Kasumi-1 (cell line): ENCODE measurements around the gene TM4SF18.

ENCODE experiments used
- DNase-seq, 2 experiments: peaks; one replicate each; lab custom pipeline; 2025; lab: John Stamatoyannopoulos, UW

TM4SF18 gene

GRCh38 chr3:149284034-149284433 lies 49.4 kb downstream of the TM4SF18 start:
- DNase-seq = no peak

- no peak for DNase-seq
These were observed 50.0 kb downstream of the TM4SF18 start for GRCh38 chr3:149283401-149283800.

GRCh38 chr3:149282836-149283235 lies 50.6 kb downstream of the TM4SF18 start:
- no peak for DNase-seq

- DNase-seq = no peak
These were observed 51.1 kb downstream of the TM4SF18 start for GRCh38 chr3:149282322-149282721.

GRCh38 chr3:149280671-149281349 lies 52.6 kb downstream of the TM4SF18 start:
- DNase-seq = no peak

- DNase-seq = no peak
These were observed 54.5 kb downstream of the TM4SF18 start for GRCh38 chr3:149278911-149279310.

GRCh38 chr3:149277331-149277813 lies 56.1 kb downstream of the TM4SF18 start:
- DNase-seq = peak; percentile 75 to 78

GRCh38 chr3:149276619-149277018 lies 56.8 kb downstream of the TM4SF18 start:
- DNase-seq = no peak

GRCh38 chr3:149274220-149274619 lies 59.2 kb downstream of the TM4SF18 start:
- no peak for DNase-seq

- DNase-seq = peak; percentile 87 to 88
These were observed 60.2 kb downstream of the TM4SF18 start for GRCh38 chr3:149273096-149273751.

- DNase-seq = no peak
These were observed 61.8 kb downstream of the TM4SF18 start for GRCh38 chr3:149271669-149272068.

- no peak for DNase-seq
These were observed 63.3 kb downstream of the TM4SF18 start for GRCh38 chr3:149270180-149270579.

- DNase-seq = no peak
These were observed 63.7 kb downstream of the TM4SF18 start for GRCh38 chr3:149269687-149270086.
